H9 (cell line): ENCODE data around the gene SFI1. TPM values are rescaled to one million over a fixed set of nuclear protein-coding genes. Genes with fewer than 3 reads are reported as not detected.

Experiments
- DNase-seq: peaks from one replicate; pipeline ENCODE4 v3.0.0-alpha.2; 2017
- H2AFZ ChIP-seq: one replicate; pipeline ENCODE4 v1.6.1; 2013; ENCODE audit warnings: mild to moderate bottlenecking, low read length, control low read depth, moderate library complexity
- H2AK5ac ChIP-seq: 2 replicates; pipeline ENCODE4 v1.6.1; 2013; ENCODE audit warnings: low read length, control low read depth, mixed read lengths; ENCODE audit not compliant: insufficient read length
- H2BK120ac ChIP-seq: one replicate; pipeline ENCODE4 v1.6.1; 2013; ENCODE audit warnings: low read depth, mild to moderate bottlenecking, low read length, control low read depth, inconsistent platforms; ENCODE audit not compliant: poor library complexity, severe bottlenecking
- H2BK12ac ChIP-seq: 2 replicates; pipeline ENCODE4 v1.6.1; 2013; ENCODE audit warnings: low read length, control low read depth, mixed read lengths, low read depth; ENCODE audit not compliant: insufficient read length
- H2BK15ac ChIP-seq: 2 replicates; pipeline ENCODE4 v1.6.1; 2013; ENCODE audit warnings: low read depth, low read length, control low read depth
- H2BK20ac ChIP-seq: one replicate; pipeline ENCODE4 v1.6.1; 2013; ENCODE audit warnings: low read depth, mild to moderate bottlenecking, low read length, control low read depth, inconsistent platforms; ENCODE audit not compliant: poor library complexity, severe bottlenecking
- H2BK5ac ChIP-seq: 2 replicates; pipeline ENCODE4 v1.6.1; 2013; ENCODE audit warnings: low read length, control low read depth, mixed read lengths; ENCODE audit not compliant: insufficient read length
- H3K14ac ChIP-seq: 2 replicates; pipeline ENCODE4 v1.6.1; 2013; ENCODE audit warnings: low read length, control low read depth; ENCODE audit not compliant: insufficient read depth
- H3K18ac ChIP-seq: 2 replicates; pipeline ENCODE4 v1.6.1; 2013; ENCODE audit warnings: low read depth, mild to moderate bottlenecking, mixed read lengths, low read length, control low read depth; ENCODE audit not compliant: insufficient read length
- H3K23ac ChIP-seq: 2 replicates; pipeline ENCODE4 v1.6.1; 2013; ENCODE audit warnings: low read length, control low read depth, mixed read lengths, low read depth; ENCODE audit not compliant: insufficient read length
- H3K23me2 ChIP-seq: 2 replicates; pipeline ENCODE4 v1.6.1; 2013; ENCODE audit warnings: low read depth, mild to moderate bottlenecking, mixed read lengths, low read length, control low read depth; ENCODE audit not compliant: insufficient read length, poor library complexity, severe bottlenecking
- H3K27ac ChIP-seq: 2 replicates; pipeline ENCODE4 v1.5.1; 2013; ENCODE audit warnings: low read length, control low read depth, mixed read lengths, low read depth; ENCODE audit not compliant: insufficient read length
- H3K27me3 ChIP-seq: 2 replicates; pipeline ENCODE4 v1.6.1; 2013; ENCODE audit warnings: low read length, control low read depth, inconsistent platforms; ENCODE audit not compliant: insufficient read depth
- H3K4ac ChIP-seq: 2 replicates; pipeline ENCODE4 v1.6.1; 2013; ENCODE audit warnings: low read depth, mild to moderate bottlenecking, control low read depth, inconsistent platforms, low read length, moderate library complexity
- H3K4me1 ChIP-seq: 2 replicates; pipeline ENCODE4 v1.6.1; 2013; ENCODE audit warnings: low read length, control low read depth, inconsistent platforms; ENCODE audit not compliant: insufficient read depth
- H3K4me2 ChIP-seq: 2 replicates; pipeline ENCODE4 v1.6.1; 2013; ENCODE audit warnings: low read length, control low read depth, mixed read lengths; ENCODE audit not compliant: insufficient read length, insufficient read depth
- H3K56ac ChIP-seq: 2 replicates; pipeline ENCODE4 v1.6.1; 2013; ENCODE audit warnings: low read depth, mild to moderate bottlenecking, mixed read lengths, low read length, control low read depth; ENCODE audit not compliant: insufficient read length
- H3K79me1 ChIP-seq: 2 replicates; pipeline ENCODE4 v1.6.1; 2013; ENCODE audit warnings: low read depth, mild to moderate bottlenecking, moderate library complexity, low read length, control low read depth, inconsistent platforms; ENCODE audit not compliant: insufficient read depth, poor library complexity, severe bottlenecking
- H3K79me2 ChIP-seq: 2 replicates; pipeline ENCODE4 v1.6.1; 2013; ENCODE audit warnings: low read length, control low read depth, inconsistent platforms; ENCODE audit not compliant: insufficient read depth
- H3K9ac ChIP-seq: 2 replicates; pipeline ENCODE4 v1.6.1; 2013; ENCODE audit warnings: low read length, control low read depth, mixed read lengths; ENCODE audit not compliant: insufficient read length; ENCODE audit errors: extremely low read depth
- H3K9me3 ChIP-seq: one replicate; pipeline ENCODE4 v1.6.1; 2013; ENCODE audit warnings: low read depth, low read length, inconsistent platforms; ENCODE audit not compliant: control insufficient read depth
- H3T11ph ChIP-seq: one replicate; pipeline ENCODE4 v1.6.1; 2013; ENCODE audit warnings: mild to moderate bottlenecking, low read length, control low read depth, inconsistent platforms
- H4K20me1 ChIP-seq: one replicate; pipeline ENCODE4 v1.6.1; 2013; ENCODE audit not compliant: control insufficient read depth, insufficient read length, insufficient read depth
- H4K5ac ChIP-seq: 2 replicates; pipeline ENCODE4 v1.6.1; 2013; ENCODE audit warnings: low read depth, mild to moderate bottlenecking, mixed read lengths, low read length, control low read depth; ENCODE audit not compliant: insufficient read length
- H4K8ac ChIP-seq: replicated peaks from 2 replicates; pipeline ENCODE4 v1.6.1; 2013; ENCODE audit warnings: low read length, control low read depth, mixed read lengths, low read depth; ENCODE audit not compliant: insufficient read length
- H4K91ac ChIP-seq: 2 replicates; pipeline ENCODE4 v1.6.1; 2013; ENCODE audit warnings: low read depth, mild to moderate bottlenecking, moderate library complexity, mixed read lengths, low read length, control low read depth; ENCODE audit not compliant: insufficient read length
- H3K27ac Mint-ChIP-seq, 3 experiments: 2 replicates in 2 of 3; 3 replicates in 1 of 3; pipeline ENCODE4 v1.8.0; 2020 to 2021; ENCODE audit warnings: mixed read lengths in 3 of 3, mild to moderate bottlenecking in 1 of 3, moderate library complexity in 1 of 3
- H3K27me3 Mint-ChIP-seq: 2 replicates; pipeline ENCODE4 v1.8.0; 2021; ENCODE audit warnings: low read depth, mild to moderate bottlenecking, moderate library complexity, mixed read lengths
- H3K36me3 Mint-ChIP-seq, 3 experiments: 2 replicates in 2 of 3; 3 replicates in 1 of 3; pipeline ENCODE4 v1.8.0; 2020 to 2021; ENCODE audit warnings: low read depth in 3 of 3, mixed read lengths in 3 of 3; ENCODE audit not compliant: insufficient read depth in 1 of 3
- H3K4me1 Mint-ChIP-seq, 2 experiments: 2 replicates each; pipeline ENCODE4 v1.8.0; 2020; ENCODE audit warnings: mixed read lengths in 2 of 2
- H3K4me3 Mint-ChIP-seq, 2 experiments: 2 replicates in 1 of 2; 3 replicates in 1 of 2; pipeline ENCODE4 v1.8.0; 2020 to 2021; ENCODE audit warnings: mild to moderate bottlenecking in 2 of 2, mixed read lengths in 2 of 2, moderate library complexity in 1 of 2
- H3K9me3 Mint-ChIP-seq, 2 experiments: 2 replicates in 1 of 2; 3 replicates in 1 of 2; pipeline ENCODE4 v1.8.0; 2020; ENCODE audit warnings: mild to moderate bottlenecking in 2 of 2, mixed read lengths in 2 of 2, moderate library complexity in 1 of 2
- WGBS: extraction: QIAGEN DNeasy Blood & Tissue Kit; methylation state at CpG from one replicate; pipeline ENCODE4 v1.1.7; 2013; ENCODE audit warnings: missing lambda C conversion rate, low lambda C conversion rate, mixed read lengths; ENCODE audit not compliant: insufficient read length; ENCODE audit errors: extremely low coverage; 5-methylcytosine and 5-hydroxymethylcytosine counted together
- total RNA-seq: library from RNA; stranded (reverse); gene quantifications from 2 replicates; pipeline ENCODE4 v1.2.1, GENCODE V29; 2021
- TF ChIP-seq, protein P1 (sequence below): fragments of 200-600 bp; sonication (generic); conservative IDR thresholded peaks from 3 replicates; pipeline ENCODE4 v1.8.0; 2021; ENCODE audit warnings: antibody characterized with exemption, mild to moderate bottlenecking

The SFI1 gene
- total RNA-seq, 1 experiment from 2014 or later, result 26.4 TPM

GRCh38 chr22:31614781-31615490 lies 118.6 kb downstream of the SFI1 start:
- H2BK120ac ChIP-seq, result no peak overlapping the region
- no peak overlapping the region for H2AK5ac ChIP-seq
- H3K27ac ChIP-seq, result no peak overlapping the region
- H3K9ac ChIP-seq, result no peak overlapping the region
- no peak overlapping the region for H2BK5ac ChIP-seq
- Mint-ChIP-seq H3K27ac (peak overlapping the region in 2 of 3 experiments; percentile 44 to 94; a peak in 5 of 7 replicates), H3K4me1 (peaks cover 0 to 3% of the 10 kb centered on the region in 2 experiments; a peak in 2 of 4 replicates), H3K4me3 (no peak overlapping the region), H3K9me3 (no peaks in the 10 kb centered on the region; a peak in 1 of 5 replicates), H3K36me3 (peaks cover 4 to 24% (median 24%) of the 10 kb centered on the region in 3 experiments), H3K27me3 (peaks cover 1% of the 10 kb centered on the region; the same call in 1 of the 2 replicates)
- no CpG with 5 or more reads among the region's 18 CpGs for WGBS
- H4K8ac ChIP-seq, result no peak overlapping the region
- no peak overlapping the region for H3K56ac ChIP-seq
- no peak for DNase-seq
- H3K4me2 ChIP-seq, result no peak overlapping the region
- no peak overlapping the region for H4K91ac ChIP-seq
- H3K14ac ChIP-seq, result no peak overlapping the region
- no peak overlapping the region for H2BK12ac ChIP-seq
- H2BK20ac ChIP-seq, result no peak overlapping the region
- H3K9me3 ChIP-seq, result no peaks in the 10 kb centered on the region
- no peak overlapping the region for H3K23ac ChIP-seq
- TF ChIP-seq, protein P1, sequence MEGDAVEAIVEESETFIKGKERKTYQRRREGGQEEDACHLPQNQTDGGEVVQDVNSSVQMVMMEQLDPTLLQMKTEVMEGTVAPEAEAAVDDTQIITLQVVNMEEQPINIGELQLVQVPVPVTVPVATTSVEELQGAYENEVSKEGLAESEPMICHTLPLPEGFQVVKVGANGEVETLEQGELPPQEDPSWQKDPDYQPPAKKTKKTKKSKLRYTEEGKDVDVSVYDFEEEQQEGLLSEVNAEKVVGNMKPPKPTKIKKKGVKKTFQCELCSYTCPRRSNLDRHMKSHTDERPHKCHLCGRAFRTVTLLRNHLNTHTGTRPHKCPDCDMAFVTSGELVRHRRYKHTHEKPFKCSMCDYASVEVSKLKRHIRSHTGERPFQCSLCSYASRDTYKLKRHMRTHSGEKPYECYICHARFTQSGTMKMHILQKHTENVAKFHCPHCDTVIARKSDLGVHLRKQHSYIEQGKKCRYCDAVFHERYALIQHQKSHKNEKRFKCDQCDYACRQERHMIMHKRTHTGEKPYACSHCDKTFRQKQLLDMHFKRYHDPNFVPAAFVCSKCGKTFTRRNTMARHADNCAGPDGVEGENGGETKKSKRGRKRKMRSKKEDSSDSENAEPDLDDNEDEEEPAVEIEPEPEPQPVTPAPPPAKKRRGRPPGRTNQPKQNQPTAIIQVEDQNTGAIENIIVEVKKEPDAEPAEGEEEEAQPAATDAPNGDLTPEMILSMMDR, result no peak
- no peaks in the 10 kb centered on the region for H3K79me2 ChIP-seq
- no peaks in the 10 kb centered on the region for H3K23me2 ChIP-seq
- H3K79me1 ChIP-seq, result no peaks in the 10 kb centered on the region
- H3T11ph ChIP-seq, result no peak overlapping the region
- H4K20me1 ChIP-seq, result no peaks in the 10 kb centered on the region
- no peaks in the 10 kb centered on the region for H3K27me3 ChIP-seq
- no peaks in the 10 kb centered on the region for H3K4me1 ChIP-seq
- H2AFZ ChIP-seq, result no peak overlapping the region
- H3K18ac ChIP-seq, result no peak overlapping the region
- H4K5ac ChIP-seq, result no peak overlapping the region
- no peak overlapping the region for H2BK15ac ChIP-seq
- no peak overlapping the region for H3K4ac ChIP-seq
